ENCODE data around the gene PXYLP1.

GRCh38 chr3:141217389-141217788, 14.2 kb upstream of the PXYLP1 start:
- TF ChIP-seq, protein P1, sequence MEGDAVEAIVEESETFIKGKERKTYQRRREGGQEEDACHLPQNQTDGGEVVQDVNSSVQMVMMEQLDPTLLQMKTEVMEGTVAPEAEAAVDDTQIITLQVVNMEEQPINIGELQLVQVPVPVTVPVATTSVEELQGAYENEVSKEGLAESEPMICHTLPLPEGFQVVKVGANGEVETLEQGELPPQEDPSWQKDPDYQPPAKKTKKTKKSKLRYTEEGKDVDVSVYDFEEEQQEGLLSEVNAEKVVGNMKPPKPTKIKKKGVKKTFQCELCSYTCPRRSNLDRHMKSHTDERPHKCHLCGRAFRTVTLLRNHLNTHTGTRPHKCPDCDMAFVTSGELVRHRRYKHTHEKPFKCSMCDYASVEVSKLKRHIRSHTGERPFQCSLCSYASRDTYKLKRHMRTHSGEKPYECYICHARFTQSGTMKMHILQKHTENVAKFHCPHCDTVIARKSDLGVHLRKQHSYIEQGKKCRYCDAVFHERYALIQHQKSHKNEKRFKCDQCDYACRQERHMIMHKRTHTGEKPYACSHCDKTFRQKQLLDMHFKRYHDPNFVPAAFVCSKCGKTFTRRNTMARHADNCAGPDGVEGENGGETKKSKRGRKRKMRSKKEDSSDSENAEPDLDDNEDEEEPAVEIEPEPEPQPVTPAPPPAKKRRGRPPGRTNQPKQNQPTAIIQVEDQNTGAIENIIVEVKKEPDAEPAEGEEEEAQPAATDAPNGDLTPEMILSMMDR (IDR thresholded peaks at IDR 0.05) = no peak
- TF ChIP-seq POLR2A (IDR thresholded peaks at IDR 0.05) = no peak

Measured in uterus (tissue), 2 donors.